B cell (primary cell): ENCODE measurements around the gene CEPT1. TPM values are rescaled to one million over a fixed set of nuclear protein-coding genes. Genes with fewer than 3 reads are reported as not detected.

Experiments
- ATAC-seq: fragments of 200-7000 bp; cut with Tn5 transposase; one replicate; pipeline ENCODE4 v1.10.0; 2021; ENCODE audit warnings: low read depth, mild to moderate bottlenecking, moderate number of reproducible peaks, moderate library complexity
- CTCF ChIA-PET: fragments of 350-600 bp; sonication (Branson Sonifier 250); formaldehyde crosslinking; loops from one replicate; lab custom pipeline; 2021; ENCODE audit warnings: antibody characterized with exemption, inconsistent platforms; lab: Charles Lee
- POLR2A ChIA-PET: fragments of 350-600 bp; sonication (Branson Sonifier 250); formaldehyde crosslinking; loops from one replicate; lab custom pipeline; 2021; ENCODE audit warnings: antibody characterized with exemption; lab: Charles Lee
- DNase-seq: peaks from one replicate; pipeline ENCODE4 v3.0.0; 2013
- H2AFZ ChIP-seq: 2 replicates; pipeline ENCODE4 v1.6.1; 2012; ENCODE audit warnings: mild to moderate bottlenecking, low read depth, low read length; ENCODE audit not compliant: insufficient read depth, poor library complexity, severe bottlenecking
- H3K27ac ChIP-seq, 2 donors: 1 replicate in 1 of 2; 2 replicates in 1 of 2; pipeline ENCODE4 v1.5.1; 2012 to 2013; ENCODE audit warnings: low read length in 2 of 2, mild to moderate bottlenecking in 2 of 2, moderate library complexity in 1 of 2
- H3K27me3 ChIP-seq, 4 experiments: fragments of 200-600 bp in 1 of 4; sonication (generic) in 1 of 4; replicated peaks in 1 of 4; 1 replicate in 2 of 4; 2 replicates in 2 of 4; pipeline versions ENCODE4 v1.6.1 to v1.7.0; 2013 to 2016; ENCODE audit warnings: low read length in 3 of 4, mild to moderate bottlenecking in 2 of 4, mixed read lengths in 1 of 4, moderate library complexity in 1 of 4; ENCODE audit not compliant: insufficient read depth in 4 of 4, control insufficient read depth in 3 of 4; ENCODE audit errors: control extremely low read depth in 1 of 4
- H3K36me3 ChIP-seq, 2 experiments: replicated peaks in 1 of 2; 1 replicate in 1 of 2; 2 replicates in 1 of 2; pipeline versions ENCODE4 v1.6.1 to v1.7.1; 2013; ENCODE audit warnings: low read length in 1 of 2; ENCODE audit not compliant: insufficient read depth in 2 of 2, control insufficient read depth in 1 of 2; ENCODE audit errors: control extremely low read depth in 1 of 2, extremely low read depth in 1 of 2
- H3K4me1 ChIP-seq, 2 donors: fragments of 200-600 bp in 1 of 2; sonication (generic) in 1 of 2; 1 replicate in 1 of 2; 2 replicates in 1 of 2; pipeline versions ENCODE4 v1.5.1 to v1.6.1; 2013 to 2017; ENCODE audit warnings: low read length in 2 of 2; ENCODE audit not compliant: control insufficient read depth in 2 of 2, insufficient read depth in 2 of 2
- H3K4me2 ChIP-seq: replicated peaks from 2 replicates; pipeline ENCODE3; 2012; ENCODE audit warnings: mild to moderate bottlenecking, low read depth, low read length; ENCODE audit not compliant: poor library complexity, severe bottlenecking
- H3K4me3 ChIP-seq, 5 experiments: fragments of 200-600 bp in 1 of 5; sonication (generic) in 1 of 5; 1 replicate in 3 of 5; 2 replicates in 2 of 5; pipeline versions ENCODE4 v1.5.1 to v1.7.0; 2011 to 2016; ENCODE audit warnings: low read length in 4 of 5, mild to moderate bottlenecking in 4 of 5, low read depth in 2 of 5, control low read depth in 1 of 5, moderate library complexity in 1 of 5; ENCODE audit not compliant: insufficient read depth in 1 of 5; ENCODE audit errors: control extremely low read depth in 1 of 5, extremely low read depth in 1 of 5
- H3K79me2 ChIP-seq: fragments of 200-600 bp; sonication (generic); one replicate; pipeline ENCODE4 v1.6.0; 2016; ENCODE audit warnings: low read length; ENCODE audit not compliant: control insufficient read depth, insufficient read depth
- H3K9ac ChIP-seq: fragments of 200-600 bp; sonication (generic); 2 replicates; pipeline ENCODE4 v1.6.1; 2017; ENCODE audit warnings: mild to moderate bottlenecking, low read length, moderate library complexity
- H3K9me3 ChIP-seq, 3 donors: one replicate each; pipeline versions ENCODE4 v1.6.1 to v1.7.1; 2013; ENCODE audit warnings: low read length in 2 of 3; ENCODE audit not compliant: control insufficient read depth in 2 of 3, insufficient read depth in 1 of 3; ENCODE audit errors: control extremely low read depth in 1 of 3
- H4K20me1 ChIP-seq: 2 replicates; pipeline ENCODE4 v1.6.0; 2012; ENCODE audit warnings: mild to moderate bottlenecking, low read length; ENCODE audit not compliant: insufficient read depth, control insufficient read depth, poor library complexity, severe bottlenecking
- H3K27ac Mint-ChIP-seq: one replicate; pipeline ENCODE4 v1.8.0; 2021; ENCODE audit warnings: mixed read lengths
- H3K27me3 Mint-ChIP-seq: one replicate; pipeline ENCODE4 v1.8.0; 2021; ENCODE audit warnings: mixed read lengths
- H3K4me1 Mint-ChIP-seq: one replicate; pipeline ENCODE4 v1.8.0; 2021; ENCODE audit warnings: mixed read lengths
- H3K4me3 Mint-ChIP-seq: one replicate; pipeline ENCODE4 v1.8.0; 2021; ENCODE audit warnings: mixed read lengths
- H3K9me3 Mint-ChIP-seq: one replicate; pipeline ENCODE4 v1.8.0; 2022; ENCODE audit warnings: mixed read lengths; ENCODE audit not compliant: insufficient read depth
- CTCF ChIP-seq: fragments of 200-600 bp; IDR thresholded peaks from one replicate; pipeline ENCODE4 v1.8.0; 2022; ENCODE audit warnings: antibody characterized with exemption, mild to moderate bottlenecking
- EZH2 ChIP-seq: IDR thresholded peaks from 2 replicates; pipeline ENCODE4 v1.6.1; 2012; ENCODE audit warnings: borderline replicate concordance, low read depth, mild to moderate bottlenecking, moderate library complexity, low read length; ENCODE audit not compliant: insufficient read depth, poor library complexity, severe bottlenecking
- WGBS: methylation state at CpG from one replicate; pipeline ENCODE4 v1.1.5; 2013; ENCODE audit warnings: missing lambda C conversion rate; ENCODE audit not compliant: insufficient coverage; 5-methylcytosine and 5-hydroxymethylcytosine counted together
- intact Hi-C: fragments of 100-400 bp; cut with micrococcal nuclease; formaldehyde crosslinking; loops from one replicate; pipeline ENCODE4 v1.10.0; 2022
- polyA plus RNA-seq: library from polyadenylated mRNA; depleted of rRNA; stranded (reverse); fragments of >200 nt; gene quantifications from 2 replicates; pipeline ENCODE4 v1.2.3, GENCODE V29; 2012
- total RNA-seq, 2 donors: library from RNA; stranded (reverse); fragments of 120-200 nt in 1 of 2; gene quantifications; 1 replicate in 1 of 2; 2 replicates in 1 of 2; pipeline versions ENCODE4 v1.2.3 to v1.2.4, GENCODE V29; 2013 to 2022

Gene CEPT1
- total and polyA plus RNA-seq, 2 donors (not counting 1 experiment from before 2014, with no cell fraction given) = 47.1 to 83.5 TPM

GRCh38 chr1:111193712-111194480 lies 53.9 kb downstream of the CEPT1 start:
- no peak for DNase-seq
- POLR2A ChIA-PET = interaction anchor here (0.6 kb wide), 1 partner anchor 57 kb away, joined by 11 read pairs; no protein-coding TSS in a partner anchor
- H3K9me3 Mint-ChIP-seq = no peaks in the 10 kb centered on the region
- H3K79me2 ChIP-seq = peaks cover 9% of the 10 kb centered on the region
- H3K27me3 ChIP-seq = no peaks in the 10 kb centered on the region
- intact Hi-C loops = no loop called here
- H3K4me1 ChIP-seq = peaks cover 33 to 85% of the 10 kb centered on the region in 2 donors
- H3K27me3 Mint-ChIP-seq = no peaks in the 10 kb centered on the region
- H3K4me1 Mint-ChIP-seq = peaks cover 87% of the 10 kb centered on the region
- H3K4me3 ChIP-seq = peak overlapping the region in 1 of 5 experiments; percentile 9
- no peaks in the 10 kb centered on the region for H4K20me1 ChIP-seq
- TF ChIP-seq EZH2 (no peak), CTCF (no peak)
- ATAC-seq = no peak
- no peak overlapping the region for H2AFZ ChIP-seq
- H3K27ac ChIP-seq = peak overlapping the region; percentile 68 to 86
- CTCF ChIA-PET = interaction anchor here (1.0 to 3.0 kb wide), 3 partner anchors 28 to 163 kb away, joined by 4 to 21 read pairs (median 5); no protein-coding TSS in a partner anchor
- peak overlapping the region; percentile 54 for H3K4me2 ChIP-seq
- H3K9me3 ChIP-seq = no peaks in the 10 kb centered on the region
- 71% methylated on average over 2 of the region's 3 CpGs for WGBS
- H3K36me3 ChIP-seq = peaks cover 6 to 94% of the 10 kb centered on the region in 2 experiments
- peak overlapping the region; percentile 62 for H3K4me3 Mint-ChIP-seq
- peak overlapping the region; percentile 89 for H3K27ac Mint-ChIP-seq
- no peak overlapping the region for H3K9ac ChIP-seq
